Sigmoid colon (tissue), 4 donors: Measurements from ENCODE around the gene IMMT.

ENCODE experiments used
- POLR2AphosphoS5 ChIP-seq, 4 donors: sonication (generic); formaldehyde crosslinking; IDR thresholded peaks; one replicate each; pipeline ENCODE4 v1.6.1; 2017; ENCODE audit warnings: antibody characterized with exemption in 4 of 4
- TF ChIP-seq, protein P1 (sequence below), 4 experiments: fragments of 450-650 bp in 3 of 4; fragments of 200-600 bp in 1 of 4; IDR thresholded peaks; one replicate each; pipeline ENCODE4 v1.5.1; 2016 to 2019; ENCODE audit warnings: antibody characterized with exemption in 4 of 4, mild to moderate bottlenecking in 3 of 4, moderate library complexity in 2 of 4

- TF ChIP-seq, protein P1, sequence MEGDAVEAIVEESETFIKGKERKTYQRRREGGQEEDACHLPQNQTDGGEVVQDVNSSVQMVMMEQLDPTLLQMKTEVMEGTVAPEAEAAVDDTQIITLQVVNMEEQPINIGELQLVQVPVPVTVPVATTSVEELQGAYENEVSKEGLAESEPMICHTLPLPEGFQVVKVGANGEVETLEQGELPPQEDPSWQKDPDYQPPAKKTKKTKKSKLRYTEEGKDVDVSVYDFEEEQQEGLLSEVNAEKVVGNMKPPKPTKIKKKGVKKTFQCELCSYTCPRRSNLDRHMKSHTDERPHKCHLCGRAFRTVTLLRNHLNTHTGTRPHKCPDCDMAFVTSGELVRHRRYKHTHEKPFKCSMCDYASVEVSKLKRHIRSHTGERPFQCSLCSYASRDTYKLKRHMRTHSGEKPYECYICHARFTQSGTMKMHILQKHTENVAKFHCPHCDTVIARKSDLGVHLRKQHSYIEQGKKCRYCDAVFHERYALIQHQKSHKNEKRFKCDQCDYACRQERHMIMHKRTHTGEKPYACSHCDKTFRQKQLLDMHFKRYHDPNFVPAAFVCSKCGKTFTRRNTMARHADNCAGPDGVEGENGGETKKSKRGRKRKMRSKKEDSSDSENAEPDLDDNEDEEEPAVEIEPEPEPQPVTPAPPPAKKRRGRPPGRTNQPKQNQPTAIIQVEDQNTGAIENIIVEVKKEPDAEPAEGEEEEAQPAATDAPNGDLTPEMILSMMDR (IDR thresholded peaks at IDR 0.05), result no peak
- TF ChIP-seq POLR2AphosphoS5 (IDR thresholded peaks at IDR 0.05), result no peak
Measured at GRCh38 chr2:86211796-86212188, 16.5 kb upstream of the IMMT start.
